Tibial artery (tissue), 4 donors: ENCODE results near the gene TLE4.
A peak's percentile ranks its signal among the peaks of the same experiment; 100 is the strongest.

Experiments
- DNase-seq, 2 donors: peaks; one replicate each; pipeline ENCODE4 v3.0.0-alpha.2; 2019
- H3K27ac ChIP-seq, 2 donors: fragments of 200-600 bp; sonication (generic) in 1 of 2; 1 replicate in 1 of 2; 2 replicates in 1 of 2; pipeline ENCODE4 v1.5.1; 2018 to 2019; ENCODE audit warnings: mild to moderate bottlenecking in 1 of 2
- H3K27me3 ChIP-seq, 2 donors: fragments of 200-600 bp; sonication (generic) in 1 of 2; one replicate each; pipeline versions ENCODE4 v1.5.1 to v1.6.0; 2016 to 2019
- H3K36me3 ChIP-seq, 3 donors: fragments of 200-600 bp; sonication (generic) in 2 of 3; one replicate each; pipeline ENCODE4 v1.5.1; 2016 to 2019; ENCODE audit warnings: mild to moderate bottlenecking in 2 of 3
- H3K4me1 ChIP-seq, 4 donors: fragments of 200-600 bp; sonication (generic) in 2 of 4; 1 replicate in 3 of 4; 2 replicates in 1 of 4; pipeline ENCODE4 v1.5.1; 2016 to 2019
- H3K4me3 ChIP-seq, 2 donors: fragments of 200-600 bp; sonication (generic) in 1 of 2; 1 replicate in 1 of 2; 2 replicates in 1 of 2; pipeline ENCODE4 v1.5.1; 2018 to 2019; ENCODE audit warnings: mild to moderate bottlenecking in 2 of 2
- H3K9me3 ChIP-seq, 3 donors: fragments of 200-600 bp; sonication (generic) in 1 of 3; one replicate each; pipeline ENCODE4 v1.5.1; 2016 to 2019
- intact Hi-C: fragments of 100-400 bp; cut with DNase I; formaldehyde crosslinking; loops from one replicate; pipeline ENCODE4 v1.15.0; 2023; ENCODE audit warnings: low total_unique reads
- TF ChIP-seq, protein P1 (sequence below), 2 experiments: fragments of 200-600 bp in 1 of 2; fragments of 450-650 bp in 1 of 2; IDR thresholded peaks; one replicate each; pipeline ENCODE4 v1.5.1; 2017 to 2019; ENCODE audit warnings: antibody characterized with exemption in 2 of 2, mild to moderate bottlenecking in 1 of 2, moderate library complexity in 1 of 2

TLE4 gene

DNA sequence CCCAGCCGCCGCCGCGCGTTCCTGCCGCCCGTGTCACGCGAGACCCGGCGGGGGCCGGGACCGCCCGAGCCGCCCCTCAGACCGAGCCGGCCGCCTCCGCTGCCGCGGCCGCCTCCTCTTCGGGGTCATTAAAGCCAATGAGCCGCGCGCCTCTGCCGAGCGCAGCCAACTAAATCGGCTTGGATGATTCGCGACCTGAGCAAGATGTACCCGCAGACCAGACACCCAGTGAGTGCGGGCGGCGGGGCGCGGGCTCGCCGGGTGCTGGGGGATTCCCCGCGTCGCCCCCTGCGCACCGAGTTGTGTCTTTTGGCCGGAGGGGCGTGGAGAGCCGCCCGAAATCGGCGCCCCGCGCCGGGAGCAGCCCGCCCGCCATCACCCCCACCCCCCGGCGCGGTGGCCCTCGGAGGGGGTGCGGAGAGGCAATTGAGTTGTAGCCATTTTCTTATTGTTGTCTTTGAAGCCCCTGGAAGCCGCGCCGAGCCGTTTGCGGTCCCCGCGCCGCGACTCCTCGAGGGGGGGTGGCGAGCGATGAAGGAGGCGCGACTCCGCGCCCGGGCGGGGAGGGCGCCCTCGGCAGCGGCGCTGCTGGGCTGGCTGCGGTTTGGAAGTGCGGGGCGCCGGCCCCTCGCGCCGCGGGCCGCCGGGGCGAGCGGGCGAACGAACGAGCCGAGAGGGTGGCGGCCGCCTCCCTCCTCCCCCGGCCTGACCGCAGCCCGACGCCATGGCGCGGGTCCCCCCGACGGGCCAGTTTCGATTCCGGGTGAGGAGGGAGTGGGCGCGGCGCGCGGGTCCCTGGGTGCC lies 1.0 kb downstream of the TLE4 start:
- intact Hi-C loops: no loop called here
- Histone ChIP-seq H3K9me3 (no peaks in the 10 kb centered on the region), H3K36me3 (no peaks in the 10 kb centered on the region), H3K27ac (peak overlapping the region; percentile 92 to 97), H3K4me3 (peak overlapping the region; percentile 73 to 91), H3K4me1 (peaks cover 0 to 43% (median 22%) of the 10 kb centered on the region in 4 donors), H3K27me3 (no peaks in the 10 kb centered on the region)
- DNase-seq: peak; percentile 36 to 77
- TF ChIP-seq, protein P1, sequence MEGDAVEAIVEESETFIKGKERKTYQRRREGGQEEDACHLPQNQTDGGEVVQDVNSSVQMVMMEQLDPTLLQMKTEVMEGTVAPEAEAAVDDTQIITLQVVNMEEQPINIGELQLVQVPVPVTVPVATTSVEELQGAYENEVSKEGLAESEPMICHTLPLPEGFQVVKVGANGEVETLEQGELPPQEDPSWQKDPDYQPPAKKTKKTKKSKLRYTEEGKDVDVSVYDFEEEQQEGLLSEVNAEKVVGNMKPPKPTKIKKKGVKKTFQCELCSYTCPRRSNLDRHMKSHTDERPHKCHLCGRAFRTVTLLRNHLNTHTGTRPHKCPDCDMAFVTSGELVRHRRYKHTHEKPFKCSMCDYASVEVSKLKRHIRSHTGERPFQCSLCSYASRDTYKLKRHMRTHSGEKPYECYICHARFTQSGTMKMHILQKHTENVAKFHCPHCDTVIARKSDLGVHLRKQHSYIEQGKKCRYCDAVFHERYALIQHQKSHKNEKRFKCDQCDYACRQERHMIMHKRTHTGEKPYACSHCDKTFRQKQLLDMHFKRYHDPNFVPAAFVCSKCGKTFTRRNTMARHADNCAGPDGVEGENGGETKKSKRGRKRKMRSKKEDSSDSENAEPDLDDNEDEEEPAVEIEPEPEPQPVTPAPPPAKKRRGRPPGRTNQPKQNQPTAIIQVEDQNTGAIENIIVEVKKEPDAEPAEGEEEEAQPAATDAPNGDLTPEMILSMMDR (IDR thresholded peaks at IDR 0.05): no peak

DNA sequence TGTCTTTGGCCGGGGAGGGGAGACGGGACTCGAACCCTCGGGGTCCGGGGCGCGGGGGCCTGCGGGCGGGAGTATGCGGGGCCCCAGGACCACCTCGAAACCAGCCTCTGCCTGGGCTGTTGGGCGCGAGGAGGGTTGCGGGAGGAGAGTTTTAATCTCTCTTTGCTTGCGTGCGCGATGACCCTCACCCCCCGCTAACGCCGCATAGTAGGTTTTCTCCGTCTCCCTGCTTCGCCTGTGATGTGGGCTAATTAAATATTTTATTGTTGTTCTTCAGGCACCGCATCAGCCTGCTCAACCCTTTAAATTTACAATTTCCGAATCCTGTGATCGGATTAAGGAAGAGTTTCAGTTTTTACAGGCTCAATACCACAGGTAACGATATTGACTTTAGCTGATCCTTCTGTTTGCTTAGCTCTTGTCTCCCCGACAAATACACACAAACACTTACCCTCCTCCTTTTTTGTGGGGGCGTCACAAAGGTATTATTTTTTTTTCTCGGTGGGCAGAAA lies 1.7 kb downstream of the TLE4 start:
- Histone ChIP-seq H3K4me3 (peak overlapping the region; percentile 73 to 91), H3K27ac (peak overlapping the region; percentile 92 to 97), H3K27me3 (no peaks in the 10 kb centered on the region), H3K4me1 (peaks cover 0 to 45% (median 22%) of the 10 kb centered on the region in 4 donors), H3K36me3 (no peaks in the 10 kb centered on the region), H3K9me3 (no peaks in the 10 kb centered on the region)
- intact Hi-C loops: no loop called here
- TF ChIP-seq, protein P1 (IDR thresholded peaks at IDR 0.05): no peak
- no peak for DNase-seq

DNA sequence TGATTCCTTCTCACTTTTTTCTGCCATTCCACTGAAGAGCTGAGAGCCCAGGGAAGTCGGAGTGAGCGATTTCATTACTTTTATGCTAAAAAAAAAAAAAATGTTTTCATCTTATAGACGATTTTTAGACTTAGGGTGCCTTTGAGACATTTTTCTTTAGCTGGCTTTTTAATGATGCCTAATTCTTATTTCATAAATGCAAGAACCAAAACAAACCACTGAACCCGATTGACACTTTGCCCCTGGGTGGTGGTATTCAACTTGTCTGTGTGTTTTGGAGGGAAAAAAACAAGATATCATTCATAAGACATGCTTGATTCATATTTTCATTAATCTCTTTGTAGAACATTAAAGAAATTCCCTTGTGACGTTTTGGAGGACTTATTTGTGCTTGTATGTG lies 2.4 kb downstream of the TLE4 start:
- Histone ChIP-seq H3K4me1 (peaks cover 0 to 52% (median 24%) of the 10 kb centered on the region in 4 donors), H3K27me3 (no peaks in the 10 kb centered on the region), H3K27ac (peak overlapping the region; percentile 92 to 97), H3K9me3 (no peaks in the 10 kb centered on the region), H3K4me3 (peak overlapping the region; percentile 73 to 91), H3K36me3 (no peaks in the 10 kb centered on the region)
- DNase-seq: no peak
- intact Hi-C loops: no loop called here
- TF ChIP-seq, protein P1 (IDR thresholded peaks at IDR 0.05): no peak

DNA sequence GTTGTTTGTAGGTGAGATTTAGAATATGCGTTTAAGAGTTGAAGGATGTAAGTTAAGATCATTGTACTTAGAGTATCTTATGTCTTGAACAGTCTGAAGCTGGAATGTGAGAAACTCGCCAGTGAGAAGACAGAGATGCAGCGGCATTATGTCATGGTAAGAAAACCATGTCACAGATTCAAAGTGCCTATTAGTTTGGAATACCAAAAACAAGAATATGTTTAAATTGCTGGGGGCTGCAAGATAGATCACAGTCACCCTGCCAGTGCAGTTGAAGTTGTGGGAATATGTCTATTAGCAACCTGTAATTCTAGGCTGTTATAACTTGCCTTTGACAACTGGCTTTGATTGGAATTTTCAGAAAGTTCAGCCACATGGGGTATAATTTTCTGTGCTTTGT lies 3.0 kb downstream of the TLE4 start:
- Histone ChIP-seq H3K36me3 (peaks cover 0 to under 1% (median 0%) of the 10 kb centered on the region in 3 donors), H3K27ac (peak overlapping the region in 1 of 2 donors; percentile 92), H3K4me1 (peaks cover 0 to 52% (median 25%) of the 10 kb centered on the region in 4 donors), H3K27me3 (no peaks in the 10 kb centered on the region), H3K4me3 (peak overlapping the region; percentile 73 to 91), H3K9me3 (no peaks in the 10 kb centered on the region)
- intact Hi-C loops: no loop called here
- no peak for DNase-seq
- TF ChIP-seq, protein P1 (IDR thresholded peaks at IDR 0.05): no peak

DNA sequence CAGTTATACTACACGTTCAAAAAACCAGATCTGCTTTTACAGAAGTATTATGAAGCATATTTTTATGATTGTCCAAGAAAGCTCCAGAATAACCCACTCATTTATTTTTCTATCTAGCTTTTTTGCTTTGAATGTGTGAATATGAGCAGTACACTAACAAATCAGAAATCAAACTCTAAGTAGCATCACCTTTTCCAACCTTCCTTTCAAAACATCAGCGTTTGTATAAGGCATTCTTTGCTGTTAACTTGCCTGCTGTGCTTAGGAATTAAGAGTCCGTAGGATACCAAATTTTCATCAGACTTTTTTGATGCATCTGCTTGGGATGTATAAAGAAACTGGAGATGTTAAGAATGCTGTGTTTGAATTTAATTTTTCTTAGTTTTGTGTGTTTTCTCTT lies 3.8 kb downstream of the TLE4 start:
- H3K4me3 ChIP-seq: no peak overlapping the region
- H3K4me1 ChIP-seq: peaks cover 0 to 44% (median 21%) of the 10 kb centered on the region in 4 donors
- no peak for DNase-seq
- H3K9me3 ChIP-seq: no peaks in the 10 kb centered on the region
- intact Hi-C loops: no loop called here
- H3K36me3 ChIP-seq: peaks cover 0 to 4% (median 0%) of the 10 kb centered on the region in 3 donors
- H3K27ac ChIP-seq: peak overlapping the region in 1 of 2 donors; percentile 92
- TF ChIP-seq, protein P1 (IDR thresholded peaks at IDR 0.05): no peak
- H3K27me3 ChIP-seq: no peaks in the 10 kb centered on the region
